Activated T-helper 9 cell treated with anti-CD3 and anti-CD28 coated beads, Interleukin-2, amount 50 U/mL, for 16 hours (primary cell): ENCODE measurements around the gene ABCA7.
A peak's percentile ranks its signal among the peaks of the same experiment; 100 is the strongest.

Experiments
- DNase-seq: peaks from one replicate; pipeline ENCODE4 v3.0.0-alpha.2; 2020; ENCODE audit warnings: low read depth

ABCA7 gene

DNA sequence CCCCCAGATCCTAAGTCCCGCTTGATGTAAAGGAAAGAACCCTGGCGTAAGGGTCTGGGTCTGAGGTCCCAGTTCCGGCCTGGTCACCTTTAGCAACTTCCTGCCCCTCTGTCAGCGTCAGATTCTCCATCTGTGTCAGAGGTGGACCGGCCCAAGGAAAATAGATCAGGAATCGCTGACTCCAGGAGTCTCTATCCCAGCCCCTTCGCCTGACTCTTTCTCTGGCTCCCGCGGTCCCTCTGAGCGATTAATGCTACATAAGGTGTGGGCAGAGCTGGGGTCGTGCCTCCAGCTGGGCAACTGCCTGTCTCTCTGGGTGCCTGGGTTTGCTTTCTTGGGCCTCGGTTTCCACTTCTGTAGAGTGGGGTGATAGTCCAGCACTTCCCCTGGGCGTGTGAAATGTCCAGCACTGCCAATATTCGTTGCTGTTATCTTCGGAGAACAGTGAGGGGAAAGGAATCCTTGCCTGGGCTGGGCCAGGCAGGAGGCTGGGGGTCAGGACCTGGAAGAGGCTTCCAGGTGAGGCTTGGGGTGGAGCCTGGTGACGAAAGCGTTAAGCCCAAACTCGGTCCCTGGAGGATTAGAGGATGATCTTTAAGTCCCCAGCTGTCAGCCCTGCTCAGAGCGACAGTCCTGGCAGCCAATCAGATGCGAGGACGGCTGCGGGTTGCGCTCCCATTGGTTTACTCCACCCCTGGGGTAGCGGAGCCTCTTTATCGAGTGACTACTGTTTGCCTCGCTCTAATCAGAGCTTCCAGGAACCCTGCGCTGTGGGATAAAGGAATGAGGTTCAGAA, 767 bp downstream of the ABCA7 start:
- peak; percentile 84 for DNase-seq

DNA sequence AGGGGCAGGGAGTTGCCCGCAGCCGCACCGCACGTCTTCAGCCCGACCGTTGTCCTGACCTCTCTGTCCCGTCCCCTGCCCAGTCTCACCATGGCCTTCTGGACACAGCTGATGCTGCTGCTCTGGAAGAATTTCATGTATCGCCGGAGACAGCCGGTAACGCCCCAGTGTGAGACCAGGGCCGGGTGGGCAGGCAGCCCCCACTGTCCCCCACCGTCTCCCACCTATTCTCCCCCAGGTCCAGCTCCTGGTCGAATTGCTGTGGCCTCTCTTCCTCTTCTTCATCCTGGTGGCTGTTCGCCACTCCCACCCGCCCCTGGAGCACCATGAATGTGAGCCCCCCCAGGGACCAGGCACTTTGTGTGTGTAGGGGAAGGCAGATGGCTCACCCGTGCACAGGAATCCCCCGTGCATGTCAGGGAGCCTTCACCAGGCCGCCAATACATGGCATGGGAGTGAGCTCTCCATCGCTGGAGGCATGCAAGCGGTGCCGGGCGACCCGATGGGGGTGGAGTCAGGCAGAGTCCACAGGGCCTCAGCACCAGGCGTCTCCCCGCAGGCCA, 1.4 kb downstream of the ABCA7 start:
- DNase-seq, result no peak

DNA sequence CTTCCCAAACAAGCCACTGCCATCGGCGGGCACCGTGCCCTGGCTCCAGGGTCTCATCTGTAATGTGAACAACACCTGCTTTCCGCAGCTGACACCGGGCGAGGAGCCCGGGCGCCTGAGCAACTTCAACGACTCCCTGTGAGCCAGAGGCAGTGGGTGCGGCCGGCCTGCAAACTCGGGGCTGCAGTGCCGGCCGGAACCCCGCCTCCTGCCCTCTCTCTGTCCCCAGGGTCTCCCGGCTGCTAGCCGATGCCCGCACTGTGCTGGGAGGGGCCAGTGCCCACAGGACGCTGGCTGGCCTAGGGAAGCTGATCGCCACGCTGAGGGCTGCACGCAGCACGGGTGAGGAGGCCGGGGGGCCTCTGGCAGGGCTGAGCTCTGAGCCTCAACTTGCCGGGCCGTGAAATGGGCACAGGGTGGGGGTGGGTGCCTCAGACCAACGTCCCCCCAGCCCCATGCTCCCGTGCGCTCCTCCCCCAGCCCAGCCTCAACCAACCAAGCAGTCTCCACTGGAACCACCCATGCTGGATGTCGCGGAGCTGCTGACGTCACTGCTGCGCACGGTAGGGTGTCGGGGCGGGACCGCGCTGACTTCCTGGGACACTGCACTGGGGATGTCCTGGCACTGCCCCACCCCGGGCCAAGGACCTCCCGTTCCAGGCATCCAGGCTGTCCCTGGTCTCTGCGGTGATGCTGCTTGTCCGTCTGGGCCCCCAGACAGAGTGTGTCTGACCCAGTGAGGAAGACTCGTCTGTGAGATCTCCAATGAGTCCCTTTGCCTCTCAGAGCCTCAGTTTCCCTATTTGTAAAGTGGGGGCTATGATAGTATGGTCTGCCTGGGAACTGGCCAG, 2.2 kb downstream of the ABCA7 start:
- DNase-seq, result no peak

DNA sequence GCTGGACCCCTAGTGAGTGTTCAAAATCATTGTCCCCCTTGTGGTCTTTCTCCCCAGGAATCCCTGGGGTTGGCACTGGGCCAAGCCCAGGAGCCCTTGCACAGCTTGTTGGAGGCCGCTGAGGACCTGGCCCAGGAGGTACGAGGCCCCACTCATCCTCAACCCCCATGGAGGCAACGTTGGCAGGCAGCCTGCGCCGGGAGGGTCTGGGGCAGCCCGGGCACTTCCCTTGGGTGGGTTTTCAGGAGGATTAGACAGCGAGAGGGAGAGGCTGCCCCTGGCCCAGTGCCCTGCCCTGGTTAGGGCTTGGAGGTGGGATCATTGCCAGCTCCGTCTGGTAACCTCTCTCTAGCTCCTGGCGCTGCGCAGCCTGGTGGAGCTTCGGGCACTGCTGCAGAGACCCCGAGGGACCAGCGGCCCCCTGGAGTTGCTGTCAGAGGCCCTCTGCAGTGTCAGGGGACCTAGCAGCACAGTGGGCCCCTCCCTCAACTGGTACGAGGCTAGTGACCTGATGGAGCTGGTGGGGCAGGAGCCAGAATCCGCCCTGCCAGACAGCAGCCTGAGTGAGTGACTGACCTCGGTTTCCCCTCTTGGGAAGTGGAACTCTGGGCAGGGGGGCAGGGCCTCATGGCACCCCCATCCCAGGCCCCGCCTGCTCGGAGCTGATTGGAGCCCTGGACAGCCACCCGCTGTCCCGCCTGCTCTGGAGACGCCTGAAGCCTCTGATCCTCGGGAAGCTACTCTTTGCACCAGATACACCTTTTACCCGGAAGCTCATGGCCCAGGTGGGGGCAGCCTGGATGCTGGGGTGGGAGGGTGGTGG, 3.0 kb downstream of the ABCA7 start:
- no peak for DNase-seq

DNA sequence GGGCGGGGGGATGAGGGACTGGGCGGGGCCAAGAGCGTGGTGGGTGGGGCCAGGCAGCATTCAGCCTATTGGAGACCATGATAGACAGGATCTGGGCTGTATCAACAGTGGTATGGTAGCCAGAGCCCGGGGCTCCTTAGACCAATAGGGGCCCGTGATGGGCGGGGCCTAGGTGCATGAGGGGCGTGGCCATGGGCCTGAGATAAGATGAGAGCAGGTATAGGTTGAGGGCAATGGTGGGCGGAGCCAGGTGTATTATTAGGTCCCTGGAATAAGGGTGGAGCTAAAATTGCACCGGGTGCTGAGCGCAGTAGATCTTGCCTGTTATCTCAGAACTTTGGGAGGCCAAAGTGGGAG, 5.3 kb downstream of the ABCA7 start:
- DNase-seq, result no peak

DNA sequence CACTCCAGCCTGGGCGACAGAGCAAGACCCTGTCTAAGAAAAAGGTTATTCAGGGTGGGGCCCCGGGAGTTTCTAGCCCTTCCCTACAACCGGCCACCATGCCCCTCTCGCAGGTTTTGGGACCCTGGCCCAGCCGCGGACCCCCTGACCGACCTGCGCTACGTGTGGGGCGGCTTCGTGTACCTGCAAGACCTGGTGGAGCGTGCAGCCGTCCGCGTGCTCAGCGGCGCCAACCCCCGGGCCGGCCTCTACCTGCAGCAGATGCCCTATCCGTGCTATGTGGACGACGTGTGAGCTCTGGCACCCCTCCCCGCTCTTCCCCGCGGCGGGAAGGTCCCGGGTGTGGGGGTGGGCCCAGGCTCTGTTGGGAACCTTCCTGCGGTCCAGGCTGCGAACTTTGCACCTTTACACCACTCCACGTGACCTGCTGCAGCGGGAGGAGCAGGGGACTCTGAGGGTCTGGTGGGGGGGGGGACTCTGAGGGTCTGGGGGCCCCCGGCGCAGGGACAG, 6.3 kb downstream of the ABCA7 start:
- no peak for DNase-seq

DNA sequence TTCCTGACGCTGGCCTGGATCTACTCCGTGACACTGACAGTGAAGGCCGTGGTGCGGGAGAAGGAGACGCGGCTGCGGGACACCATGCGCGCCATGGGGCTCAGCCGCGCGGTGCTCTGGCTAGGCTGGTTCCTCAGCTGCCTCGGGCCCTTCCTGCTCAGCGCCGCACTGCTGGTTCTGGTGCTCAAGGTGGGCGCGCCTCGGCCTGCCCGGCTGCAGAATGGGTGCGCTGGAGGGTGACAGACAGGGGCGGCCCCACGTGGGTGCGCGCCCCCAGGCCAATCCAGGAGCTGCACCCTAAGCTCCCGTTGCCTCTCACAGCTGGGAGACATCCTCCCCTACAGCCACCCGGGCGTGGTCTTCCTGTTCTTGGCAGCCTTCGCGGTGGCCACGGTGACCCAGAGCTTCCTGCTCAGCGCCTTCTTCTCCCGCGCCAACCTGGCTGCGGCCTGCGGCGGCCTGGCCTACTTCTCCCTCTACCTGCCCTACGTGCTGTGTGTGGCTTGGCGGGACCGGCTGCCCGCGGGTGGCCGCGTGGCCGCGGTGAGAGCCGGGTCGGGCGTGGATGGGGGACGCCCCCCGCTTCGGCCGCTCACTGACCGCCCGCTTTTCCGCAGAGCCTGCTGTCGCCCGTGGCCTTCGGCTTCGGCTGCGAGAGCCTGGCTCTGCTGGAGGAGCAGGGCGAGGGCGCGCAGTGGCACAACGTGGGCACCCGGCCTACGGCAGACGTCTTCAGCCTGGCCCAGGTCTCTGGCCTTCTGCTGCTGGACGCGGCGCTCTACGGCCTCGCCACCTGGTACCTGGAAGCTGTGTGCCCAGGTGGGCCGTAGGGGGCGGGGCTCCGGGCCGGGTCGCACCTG, 7.2 kb downstream of the ABCA7 start:
- DNase-seq, result no peak

DNA sequence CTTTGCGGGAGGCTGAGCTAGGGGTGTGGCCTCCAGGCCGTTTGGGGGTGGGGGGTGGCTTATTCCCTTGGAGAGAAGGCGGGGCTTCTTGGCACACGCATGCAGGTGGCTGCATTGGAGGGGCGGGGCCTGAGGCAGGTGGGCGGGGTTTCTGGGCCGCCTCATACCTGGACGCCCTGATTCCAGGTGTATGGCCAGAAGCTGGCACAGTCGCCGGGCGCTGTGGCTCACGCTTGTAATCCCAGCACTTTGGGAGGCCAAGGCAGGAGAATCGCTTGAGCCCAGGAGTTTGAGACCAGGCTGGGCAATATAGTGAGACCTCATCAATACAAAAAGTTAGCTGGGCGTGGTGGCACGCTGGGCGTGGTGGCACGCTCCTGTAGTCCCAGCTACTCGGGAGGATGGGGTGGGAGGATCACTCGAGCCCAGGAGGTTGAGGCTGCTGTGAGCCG, 7.8 kb downstream of the ABCA7 start:
- DNase-seq, result no peak

DNA sequence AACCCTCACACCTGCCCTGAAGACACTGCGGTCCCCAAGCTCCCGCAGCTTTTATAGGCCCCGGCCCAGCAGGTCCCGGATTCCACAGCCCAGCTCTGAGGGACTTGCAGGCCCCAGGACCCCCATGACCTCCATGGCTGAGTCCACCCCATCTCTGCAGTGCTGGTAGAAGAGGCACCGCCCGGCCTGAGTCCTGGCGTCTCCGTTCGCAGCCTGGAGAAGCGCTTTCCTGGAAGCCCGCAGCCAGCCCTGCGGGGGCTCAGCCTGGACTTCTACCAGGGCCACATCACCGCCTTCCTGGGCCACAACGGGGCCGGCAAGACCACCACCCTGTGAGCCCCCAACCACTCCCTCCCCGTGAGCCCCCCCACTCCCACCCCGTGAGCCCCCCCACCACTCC, 9.2 kb downstream of the ABCA7 start:
- DNase-seq, result no peak

DNA sequence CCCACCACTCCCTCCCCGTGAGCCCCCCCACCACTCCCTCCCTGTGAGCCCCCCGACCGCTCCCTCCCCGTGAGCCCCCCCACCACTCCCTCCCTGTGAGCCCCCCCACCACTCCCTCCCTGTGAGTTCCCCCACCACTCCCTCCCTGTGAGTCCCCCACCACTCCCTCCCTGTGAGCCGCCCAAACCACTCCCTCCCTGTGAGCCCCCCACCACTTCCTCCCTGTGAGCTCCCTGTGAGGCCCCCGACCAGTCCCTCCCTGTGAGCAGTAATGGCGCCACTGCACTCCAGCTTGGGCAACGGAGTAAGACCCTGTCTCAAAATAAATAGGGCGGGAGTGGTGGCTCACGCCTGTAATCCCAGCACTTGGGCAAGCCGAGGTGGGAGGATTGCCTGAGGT, 9.9 kb downstream of the ABCA7 start:
- DNase-seq, result no peak

DNA sequence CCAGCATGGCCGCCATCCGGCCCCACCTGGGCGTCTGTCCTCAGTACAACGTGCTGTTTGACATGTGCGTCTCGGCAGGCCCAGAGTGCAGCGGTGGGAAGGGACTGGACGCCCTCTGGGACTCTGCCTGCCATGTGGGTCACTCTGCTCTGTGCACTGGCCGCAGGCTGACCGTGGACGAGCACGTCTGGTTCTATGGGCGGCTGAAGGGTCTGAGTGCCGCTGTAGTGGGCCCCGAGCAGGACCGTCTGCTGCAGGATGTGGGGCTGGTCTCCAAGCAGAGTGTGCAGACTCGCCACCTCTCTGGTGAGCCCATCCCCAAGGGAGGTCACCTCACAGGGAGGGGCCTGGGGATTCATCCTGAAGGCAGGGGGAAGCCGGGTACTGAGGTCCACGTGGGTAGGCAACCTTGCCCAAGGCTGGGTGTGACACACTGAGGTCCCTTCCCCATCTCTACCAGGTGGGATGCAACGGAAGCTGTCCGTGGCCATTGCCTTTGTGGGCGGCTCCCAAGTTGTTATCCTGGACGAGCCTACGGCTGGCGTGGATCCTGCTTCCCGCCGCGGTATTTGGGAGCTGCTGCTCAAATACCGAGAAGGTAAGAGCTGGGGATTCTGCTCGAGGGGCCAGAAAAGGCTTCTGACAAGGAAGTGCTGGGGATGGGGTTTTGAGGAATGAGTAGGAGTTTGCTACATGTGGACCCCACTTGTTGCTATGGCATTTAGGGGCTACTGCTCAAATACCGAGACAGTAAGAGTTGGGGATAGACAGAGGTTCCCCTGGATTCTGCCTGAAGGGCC, 11.3 kb downstream of the ABCA7 start:
- no peak for DNase-seq

DNA sequence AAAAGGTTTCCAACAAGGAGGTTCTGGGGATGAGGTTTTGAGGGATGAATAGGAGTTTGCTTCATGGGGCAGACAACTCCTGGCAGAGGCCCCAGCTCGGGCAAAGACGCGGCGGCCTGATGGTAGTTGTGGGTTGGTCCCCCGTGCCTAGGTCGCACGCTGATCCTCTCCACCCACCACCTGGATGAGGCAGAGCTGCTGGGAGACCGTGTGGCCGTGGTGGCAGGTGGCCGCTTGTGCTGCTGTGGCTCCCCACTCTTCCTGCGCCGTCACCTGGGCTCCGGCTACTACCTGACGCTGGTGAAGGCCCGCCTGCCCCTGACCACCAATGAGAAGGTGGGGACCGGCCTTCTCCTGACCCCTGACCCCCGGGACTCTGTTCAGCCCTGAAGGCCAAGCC, 11.9 kb downstream of the ABCA7 start:
- no peak for DNase-seq

DNA sequence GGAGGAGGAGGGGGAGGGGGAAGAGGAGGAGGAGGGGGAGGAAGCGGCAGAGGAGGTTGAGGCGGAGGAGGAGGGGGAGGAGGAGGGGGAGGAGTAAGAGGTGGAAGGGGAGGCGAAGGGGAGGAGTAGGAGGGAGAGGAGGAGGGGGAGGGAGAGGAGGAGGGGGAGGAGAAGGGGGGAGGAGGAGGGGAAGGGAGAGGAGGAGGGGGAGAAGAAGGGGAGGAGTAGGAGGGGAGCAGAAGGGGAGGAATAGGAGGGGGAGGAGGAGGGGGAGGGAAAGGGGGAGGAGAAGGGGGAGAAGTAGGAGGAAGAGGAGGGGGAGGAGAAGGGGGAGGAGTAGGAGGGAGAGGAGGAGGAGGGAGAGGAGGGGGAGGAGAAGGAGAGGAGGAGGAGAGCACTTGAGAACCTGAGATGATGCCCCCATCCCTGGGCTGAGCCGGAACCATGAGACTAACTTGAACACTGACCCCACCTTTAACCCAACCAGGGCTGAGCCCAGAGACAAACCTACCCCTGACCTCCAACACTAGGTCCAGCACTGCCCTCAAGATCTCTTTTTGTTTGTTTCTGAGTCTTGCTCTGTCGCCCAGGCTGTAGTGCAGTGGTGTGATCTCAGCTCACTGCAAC, 12.6 kb downstream of the ABCA7 start:
- no peak for DNase-seq

DNA sequence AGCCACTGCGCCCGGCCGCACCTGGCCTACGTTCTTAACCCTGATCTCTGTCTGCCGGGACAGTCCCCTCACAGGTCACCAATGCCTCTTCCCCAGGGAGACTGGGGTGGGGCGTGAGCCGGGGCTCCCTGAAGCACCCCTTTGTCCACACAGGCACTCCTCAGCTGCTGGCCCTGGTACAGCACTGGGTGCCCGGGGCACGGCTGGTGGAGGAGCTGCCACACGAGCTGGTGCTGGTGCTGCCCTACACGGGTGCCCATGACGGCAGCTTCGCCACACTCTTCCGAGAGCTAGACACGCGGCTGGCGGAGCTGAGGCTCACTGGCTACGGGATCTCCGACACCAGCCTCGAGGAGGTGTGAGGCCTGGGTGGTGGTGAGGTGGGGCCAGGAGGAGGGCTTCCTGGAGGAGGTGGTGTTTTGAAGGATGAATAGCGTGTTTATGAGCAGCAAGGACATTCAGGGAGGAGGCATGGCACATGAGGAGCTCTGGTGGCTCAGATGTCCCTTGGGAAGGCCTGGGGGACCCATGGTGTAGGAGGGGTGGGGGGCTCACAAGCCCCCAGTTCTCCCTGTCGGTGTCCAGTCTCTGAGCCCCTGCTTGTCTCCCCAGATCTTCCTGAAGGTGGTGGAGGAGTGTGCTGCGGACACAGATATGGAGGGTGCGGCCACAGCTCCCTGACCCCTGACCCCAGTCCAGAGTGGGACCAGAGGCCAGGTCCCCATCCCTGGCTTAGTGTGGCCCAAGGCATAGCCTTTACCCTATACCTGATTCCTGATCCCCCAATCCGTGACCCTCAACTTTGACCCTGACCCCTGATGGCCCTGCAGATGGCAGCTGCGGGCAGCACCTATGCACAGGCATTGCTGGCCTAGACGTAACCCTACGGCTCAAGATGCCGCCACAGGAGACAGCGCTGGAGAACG, 13.5 kb downstream of the ABCA7 start:
- no peak for DNase-seq

DNA sequence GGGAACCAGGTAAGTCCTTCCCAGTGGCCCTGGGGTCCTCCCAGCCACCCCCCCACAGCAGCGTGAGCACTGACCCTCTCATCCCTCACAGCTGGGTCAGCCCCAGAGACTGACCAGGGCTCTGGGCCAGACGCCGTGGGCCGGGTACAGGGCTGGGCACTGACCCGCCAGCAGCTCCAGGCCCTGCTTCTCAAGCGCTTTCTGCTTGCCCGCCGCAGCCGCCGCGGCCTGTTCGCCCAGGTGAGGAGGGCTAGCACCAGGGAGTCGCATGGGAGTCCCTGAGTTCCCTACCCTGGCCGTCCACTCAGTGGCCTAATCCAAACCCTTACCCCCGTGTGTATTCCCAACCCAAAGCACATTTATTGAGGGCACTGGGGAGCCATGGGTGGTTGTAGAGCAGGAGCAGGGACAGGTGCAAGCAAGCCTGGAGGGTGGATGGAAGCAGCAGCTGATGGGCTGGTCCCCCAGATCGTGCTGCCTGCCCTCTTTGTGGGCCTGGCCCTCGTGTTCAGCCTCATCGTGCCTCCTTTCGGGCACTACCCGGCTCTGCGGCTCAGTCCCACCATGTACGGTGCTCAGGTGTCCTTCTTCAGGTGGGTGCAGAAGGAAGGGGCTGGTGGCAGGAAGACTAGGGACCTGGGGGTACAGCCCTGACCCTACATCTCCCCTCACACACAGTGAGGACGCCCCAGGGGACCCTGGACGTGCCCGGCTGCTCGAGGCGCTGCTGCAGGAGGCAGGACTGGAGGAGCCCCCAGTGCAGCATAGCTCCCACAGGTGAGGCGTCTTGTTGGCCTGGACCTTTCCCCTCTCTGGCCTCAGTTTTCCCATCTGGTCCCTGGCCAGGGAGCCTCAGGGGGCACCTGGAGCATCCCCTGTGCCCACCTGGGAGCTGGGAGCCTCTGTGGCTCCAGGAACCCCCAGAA, 14.5 kb downstream of the ABCA7 start:
- DNase-seq, result no peak

DNA sequence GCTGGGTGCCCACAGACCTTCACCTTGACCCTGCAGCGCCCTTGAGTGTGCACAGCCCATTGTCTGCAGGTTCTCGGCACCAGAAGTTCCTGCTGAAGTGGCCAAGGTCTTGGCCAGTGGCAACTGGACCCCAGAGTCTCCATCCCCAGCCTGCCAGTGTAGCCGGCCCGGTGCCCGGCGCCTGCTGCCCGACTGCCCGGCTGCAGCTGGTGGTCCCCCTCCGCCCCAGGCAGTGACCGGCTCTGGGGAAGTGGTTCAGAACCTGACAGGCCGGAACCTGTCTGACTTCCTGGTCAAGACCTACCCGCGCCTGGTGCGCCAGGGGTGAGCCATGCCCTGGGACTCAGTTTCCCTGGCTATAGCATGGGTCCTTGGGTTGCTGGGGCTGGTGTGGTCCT, 15.1 kb downstream of the ABCA7 start:
- DNase-seq, result no peak

DNA sequence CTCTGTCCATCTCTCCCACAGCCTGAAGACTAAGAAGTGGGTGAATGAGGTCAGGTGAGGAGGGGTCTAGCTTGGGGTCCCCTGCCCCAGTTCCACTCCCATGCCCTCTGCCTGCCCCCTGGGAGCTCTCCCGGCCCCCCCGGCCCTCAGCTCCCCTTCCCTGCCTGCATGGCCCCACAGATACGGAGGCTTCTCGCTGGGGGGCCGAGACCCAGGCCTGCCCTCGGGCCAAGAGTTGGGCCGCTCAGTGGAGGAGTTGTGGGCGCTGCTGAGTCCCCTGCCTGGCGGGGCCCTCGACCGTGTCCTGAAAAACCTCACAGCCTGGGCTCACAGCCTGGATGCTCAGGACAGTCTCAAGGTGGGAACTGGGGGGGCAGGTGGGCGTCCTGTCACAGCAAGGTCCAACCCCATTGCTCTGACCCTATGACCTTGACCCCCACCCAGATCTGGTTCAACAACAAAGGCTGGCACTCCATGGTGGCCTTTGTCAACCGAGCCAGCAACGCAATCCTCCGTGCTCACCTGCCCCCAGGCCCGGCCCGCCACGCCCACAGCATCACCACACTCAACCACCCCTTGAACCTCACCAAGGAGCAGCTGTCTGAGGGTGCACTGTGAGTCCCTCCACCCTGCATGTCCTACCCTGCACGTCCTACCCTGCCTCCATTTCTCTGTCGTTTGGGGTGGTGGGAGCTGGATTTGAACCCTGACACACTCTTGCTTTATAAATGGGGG, 16.1 kb downstream of the ABCA7 start:
- DNase-seq, result no peak
